ENCODE results near the gene PCBP3. TPM values are rescaled to one million over a fixed set of nuclear protein-coding genes. Genes with fewer than 3 reads are reported as not detected.

PCBP3 gene
- total RNA-seq, 1 donor = 1.1 TPM

DNA sequence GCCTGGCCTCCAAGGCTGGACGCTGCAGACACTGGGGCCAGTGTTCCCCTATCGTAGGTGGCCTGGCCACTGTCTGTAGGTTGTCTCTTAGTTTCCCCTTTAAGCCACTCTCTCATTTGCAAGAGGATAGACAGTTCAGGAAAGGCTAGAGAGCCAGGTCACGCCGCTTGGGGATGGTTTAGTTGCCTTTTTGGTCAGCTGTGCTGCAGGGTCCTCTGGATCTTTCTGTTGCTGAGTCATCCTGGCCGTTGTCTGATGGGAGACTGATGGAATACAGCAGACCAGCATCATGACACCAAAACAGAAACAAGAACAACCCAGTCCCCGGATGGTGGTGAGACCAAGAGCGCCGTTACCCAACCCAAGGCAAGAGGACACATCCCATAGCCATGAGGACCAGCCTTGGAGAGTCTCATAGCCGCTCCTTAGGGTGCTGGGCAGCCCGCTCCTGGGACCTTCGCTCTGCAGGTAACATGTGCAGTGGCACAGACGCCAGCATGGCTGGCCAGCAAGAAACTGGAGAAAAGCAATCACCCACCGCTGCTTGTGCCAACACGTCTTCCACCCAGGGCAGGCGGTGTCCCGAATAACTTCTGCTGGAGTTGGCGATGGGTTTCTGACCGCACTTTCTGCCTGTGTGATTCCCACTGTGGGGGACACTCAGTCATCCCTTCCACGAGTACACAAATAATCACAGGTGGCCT, 258.9 kb downstream of the PCBP3 start:
- H3K27me3 ChIP-seq (ENCODE audit: insufficient read depth, low read length) = peaks cover 16% of the 10 kb centered on the region
- H3K79me2 ChIP-seq (ENCODE audit: insufficient read depth, low read length) = no peaks in the 10 kb centered on the region
- no peak overlapping the region for H3K4me3 ChIP-seq (ENCODE audit: insufficient read depth, low read length)
- no peak for DNase-seq (ENCODE audit: insufficient read length, low spot score, missing footprints)
- TF ChIP-seq, protein P1, sequence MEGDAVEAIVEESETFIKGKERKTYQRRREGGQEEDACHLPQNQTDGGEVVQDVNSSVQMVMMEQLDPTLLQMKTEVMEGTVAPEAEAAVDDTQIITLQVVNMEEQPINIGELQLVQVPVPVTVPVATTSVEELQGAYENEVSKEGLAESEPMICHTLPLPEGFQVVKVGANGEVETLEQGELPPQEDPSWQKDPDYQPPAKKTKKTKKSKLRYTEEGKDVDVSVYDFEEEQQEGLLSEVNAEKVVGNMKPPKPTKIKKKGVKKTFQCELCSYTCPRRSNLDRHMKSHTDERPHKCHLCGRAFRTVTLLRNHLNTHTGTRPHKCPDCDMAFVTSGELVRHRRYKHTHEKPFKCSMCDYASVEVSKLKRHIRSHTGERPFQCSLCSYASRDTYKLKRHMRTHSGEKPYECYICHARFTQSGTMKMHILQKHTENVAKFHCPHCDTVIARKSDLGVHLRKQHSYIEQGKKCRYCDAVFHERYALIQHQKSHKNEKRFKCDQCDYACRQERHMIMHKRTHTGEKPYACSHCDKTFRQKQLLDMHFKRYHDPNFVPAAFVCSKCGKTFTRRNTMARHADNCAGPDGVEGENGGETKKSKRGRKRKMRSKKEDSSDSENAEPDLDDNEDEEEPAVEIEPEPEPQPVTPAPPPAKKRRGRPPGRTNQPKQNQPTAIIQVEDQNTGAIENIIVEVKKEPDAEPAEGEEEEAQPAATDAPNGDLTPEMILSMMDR (IDR thresholded peaks at IDR 0.05; ENCODE audit: extremely low read depth, low read depth, low read length) = no peak
- H3K27ac ChIP-seq (ENCODE audit: low read depth, low read length) = no peak overlapping the region
- no peaks in the 10 kb centered on the region for H3K4me1 ChIP-seq (ENCODE audit: insufficient read depth, low read length)
- H2AFZ ChIP-seq (ENCODE audit: low read length) = no peak overlapping the region
- no peaks in the 10 kb centered on the region for H3K36me3 ChIP-seq (ENCODE audit: insufficient read depth, low read length)
- no peak overlapping the region for H3K4me2 ChIP-seq (ENCODE audit: insufficient read depth, low read length)
- no peaks in the 10 kb centered on the region for H3K9me3 ChIP-seq (ENCODE audit: low read depth, low read length)
- H4K20me1 ChIP-seq (ENCODE audit: insufficient read depth, low read length) = no peaks in the 10 kb centered on the region

DNA sequence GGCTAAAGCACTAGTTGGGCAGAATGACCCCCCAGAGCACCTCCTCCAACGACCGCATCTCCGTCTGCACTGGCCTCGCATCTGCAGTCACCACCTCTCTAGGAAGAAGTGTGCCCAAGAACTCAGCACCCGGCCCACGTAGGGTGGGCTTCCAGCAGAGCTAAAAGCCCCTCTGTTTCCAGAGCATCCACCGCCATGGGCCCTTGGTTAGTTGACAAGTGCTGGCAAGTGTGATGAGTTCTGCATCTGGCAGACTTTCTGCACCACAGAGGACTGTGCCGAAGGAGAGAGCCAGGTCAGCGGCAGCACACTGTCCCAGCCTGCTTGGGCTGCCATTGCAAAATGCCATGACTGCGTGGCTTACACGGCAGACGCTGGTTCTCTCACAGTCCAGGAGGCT, 261.7 kb downstream of the PCBP3 start:
- H3K4me2 ChIP-seq (ENCODE audit: insufficient read depth, low read length) = no peak overlapping the region
- H3K27me3 ChIP-seq (ENCODE audit: insufficient read depth, low read length) = peaks cover 14% of the 10 kb centered on the region
- TF ChIP-seq, protein P1 (IDR thresholded peaks at IDR 0.05; ENCODE audit: extremely low read depth, low read depth, low read length) = no peak
- H3K4me1 ChIP-seq (ENCODE audit: insufficient read depth, low read length) = no peaks in the 10 kb centered on the region
- H4K20me1 ChIP-seq (ENCODE audit: insufficient read depth, low read length) = no peaks in the 10 kb centered on the region
- no peaks in the 10 kb centered on the region for H3K9me3 ChIP-seq (ENCODE audit: low read depth, low read length)
- no peaks in the 10 kb centered on the region for H3K79me2 ChIP-seq (ENCODE audit: insufficient read depth, low read length)
- H3K27ac ChIP-seq (ENCODE audit: low read depth, low read length) = no peak overlapping the region
- H3K36me3 ChIP-seq (ENCODE audit: insufficient read depth, low read length) = no peaks in the 10 kb centered on the region
- no peak for DNase-seq (ENCODE audit: insufficient read length, low spot score, missing footprints)
- no peak overlapping the region for H3K4me3 ChIP-seq (ENCODE audit: insufficient read depth, low read length)
- H2AFZ ChIP-seq (ENCODE audit: low read length) = no peak overlapping the region

DNA sequence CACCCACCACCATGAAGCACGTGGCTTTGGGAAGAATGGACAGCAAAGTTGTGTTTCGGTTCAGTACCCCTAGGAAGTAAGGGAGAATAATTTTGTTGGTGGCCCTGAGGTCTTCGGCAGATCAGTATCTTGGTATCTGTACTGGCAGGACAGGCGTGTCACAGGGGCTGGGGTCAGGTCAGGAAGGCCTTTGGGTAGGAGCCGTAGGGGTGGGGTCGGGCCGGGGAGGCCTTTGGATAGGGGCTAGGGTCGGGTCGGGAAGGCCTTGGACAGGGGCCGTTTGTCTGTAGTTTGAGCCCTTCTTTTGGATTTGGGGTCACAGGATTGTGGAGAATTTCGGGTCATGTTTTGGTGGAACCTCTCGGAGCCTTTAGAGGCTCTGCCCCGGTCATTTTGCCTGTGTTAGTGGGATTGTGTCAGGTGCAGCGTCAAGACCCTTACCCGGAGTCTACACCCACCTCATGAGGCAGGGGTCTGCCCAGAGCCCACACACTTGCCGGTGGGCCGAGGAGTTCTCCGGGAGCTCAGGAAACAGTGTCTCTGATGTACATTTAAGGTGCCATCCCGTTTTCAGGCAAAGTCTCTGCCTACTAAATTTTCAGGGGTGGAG, 262.8 kb downstream of the PCBP3 start:
- no peak for DNase-seq (ENCODE audit: insufficient read length, low spot score, missing footprints)
- Histone ChIP-seq H4K20me1 (ENCODE audit: insufficient read depth, low read length) (no peaks in the 10 kb centered on the region), H3K4me2 (ENCODE audit: insufficient read depth, low read length) (no peak overlapping the region), H3K36me3 (ENCODE audit: insufficient read depth, low read length) (no peaks in the 10 kb centered on the region), H3K4me3 (ENCODE audit: insufficient read depth, low read length) (no peak overlapping the region), H2AFZ (ENCODE audit: low read length) (no peak overlapping the region), H3K4me1 (ENCODE audit: insufficient read depth, low read length) (no peaks in the 10 kb centered on the region), H3K79me2 (ENCODE audit: insufficient read depth, low read length) (no peaks in the 10 kb centered on the region), H3K27me3 (ENCODE audit: insufficient read depth, low read length) (peaks cover 14% of the 10 kb centered on the region), H3K27ac (ENCODE audit: low read depth, low read length) (no peak overlapping the region), H3K9me3 (ENCODE audit: low read depth, low read length) (no peaks in the 10 kb centered on the region)
- TF ChIP-seq, protein P1 (IDR thresholded peaks at IDR 0.05; ENCODE audit: extremely low read depth, low read depth, low read length) = no peak

DNA sequence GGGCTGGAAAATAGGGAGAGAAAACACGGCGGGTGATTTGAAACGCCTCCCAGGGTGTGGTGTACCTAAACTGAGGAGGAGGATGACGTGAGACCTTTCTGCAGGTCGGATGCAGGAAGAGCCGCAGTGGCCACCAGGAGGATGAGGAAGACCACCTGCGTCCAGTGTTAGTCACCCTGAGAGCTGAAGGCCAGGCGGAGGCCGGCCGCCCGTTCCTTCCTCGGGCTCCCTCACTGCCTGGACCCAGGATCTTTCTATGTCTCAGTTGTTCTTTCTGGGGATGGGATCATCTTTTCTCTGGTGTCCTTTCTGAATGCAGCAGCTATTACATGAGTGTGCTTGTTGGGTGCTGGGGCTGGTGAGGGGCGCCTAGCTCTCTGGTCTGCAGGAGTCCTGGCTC, 263.3 kb downstream of the PCBP3 start:
- Histone ChIP-seq H3K4me1 (ENCODE audit: insufficient read depth, low read length) (no peaks in the 10 kb centered on the region), H3K36me3 (ENCODE audit: insufficient read depth, low read length) (no peaks in the 10 kb centered on the region), H4K20me1 (ENCODE audit: insufficient read depth, low read length) (no peaks in the 10 kb centered on the region), H3K27me3 (ENCODE audit: insufficient read depth, low read length) (peaks cover 14% of the 10 kb centered on the region), H3K79me2 (ENCODE audit: insufficient read depth, low read length) (no peaks in the 10 kb centered on the region), H3K9me3 (ENCODE audit: low read depth, low read length) (no peaks in the 10 kb centered on the region), H3K4me3 (ENCODE audit: insufficient read depth, low read length) (no peak overlapping the region), H2AFZ (ENCODE audit: low read length) (no peak overlapping the region), H3K27ac (ENCODE audit: low read depth, low read length) (no peak overlapping the region), H3K4me2 (ENCODE audit: insufficient read depth, low read length) (no peak overlapping the region)
- DNase-seq (ENCODE audit: insufficient read length, low spot score, missing footprints) = no peak
- TF ChIP-seq, protein P1 (IDR thresholded peaks at IDR 0.05; ENCODE audit: extremely low read depth, low read depth, low read length) = no peak
